Stimulated activated CD8-positive, alpha-beta memory T cell treated with anti-CD3 and anti-CD28 coated beads, Interleukin-12 subunit alpha, Interleukin-12 subunit beta, amount 100 ng/mL, for 4 hours (primary cell): ENCODE results near the gene LTF.

ENCODE experiments used
- DNase-seq: peaks from one replicate; pipeline ENCODE4 v3.0.0-alpha.2; 2020; ENCODE audit warnings: low read depth

LTF gene

GRCh38 chr3:46468753-46469600 is 4.3 kb upstream of the LTF start:
- DNase-seq, result no peak

GRCh38 chr3:46467562-46467961 is 2.9 kb upstream of the LTF start:
- no peak for DNase-seq

- no peak for DNase-seq
These were observed 2.2 kb upstream of the LTF start for GRCh38 chr3:46466871-46467403.

- no peak for DNase-seq
These were observed 1.6 kb upstream of the LTF start for GRCh38 chr3:46466273-46466672.

GRCh38 chr3:46465196-46465520 is 453 bp upstream of the LTF start:
- DNase-seq, result no peak

- no peak for DNase-seq
These were observed 850 bp downstream of the LTF start for GRCh38 chr3:46463868-46464241.

GRCh38 chr3:46463120-46463867 is 1.4 kb downstream of the LTF start:
- no peak for DNase-seq

- DNase-seq, result no peak
These were observed 2.2 kb downstream of the LTF start for GRCh38 chr3:46462511-46462910.

- DNase-seq, result no peak
These were observed 2.6 kb downstream of the LTF start for GRCh38 chr3:46462111-46462510.

- DNase-seq, result no peak
These were observed 4.7 kb downstream of the LTF start for GRCh38 chr3:46460051-46460450.

- DNase-seq, result no peak
These were observed 8.6 kb downstream of the LTF start for GRCh38 chr3:46456118-46456517.

GRCh38 chr3:46455231-46456115 is 9.2 kb downstream of the LTF start:
- DNase-seq, result no peak

GRCh38 chr3:46454606-46455005 is 10.1 kb downstream of the LTF start:
- DNase-seq, result no peak

GRCh38 chr3:46454209-46454595 is 10.5 kb downstream of the LTF start:
- DNase-seq, result no peak

- no peak for DNase-seq
These were observed 11.0 kb downstream of the LTF start for GRCh38 chr3:46453526-46454208.

GRCh38 chr3:46449755-46450552 is 14.8 kb downstream of the LTF start:
- DNase-seq, result no peak

- no peak for DNase-seq
These were observed 16.0 kb downstream of the LTF start for GRCh38 chr3:46448721-46449120.

- DNase-seq, result no peak
These were observed 17.3 kb downstream of the LTF start for GRCh38 chr3:46447228-46447985.

GRCh38 chr3:46442576-46443530 is 21.9 kb downstream of the LTF start:
- no peak for DNase-seq
